Endothelial cell (in vitro differentiated cells): ENCODE results near the gene LIX1L. TPM values are rescaled to one million over a fixed set of nuclear protein-coding genes. Genes with fewer than 3 reads are reported as not detected.

ENCODE experiments used
- DNase-seq: peaks from one replicate; pipeline ENCODE4 v3.0.0; 2021; ENCODE audit warnings: low spot score
- H3K27ac Mint-ChIP-seq: one replicate; pipeline ENCODE4 v1.8.0; 2021; ENCODE audit warnings: mixed read lengths, inconsistent platforms; ENCODE audit not compliant: unreplicated experiment
- H3K27me3 Mint-ChIP-seq: one replicate; pipeline ENCODE4 v1.8.0; 2021; ENCODE audit warnings: mild to moderate bottlenecking, moderate library complexity, mixed read lengths, inconsistent platforms; ENCODE audit not compliant: unreplicated experiment
- H3K36me3 Mint-ChIP-seq: one replicate; pipeline ENCODE4 v1.8.0; 2021; ENCODE audit warnings: mild to moderate bottlenecking, low read depth, mixed read lengths, inconsistent platforms; ENCODE audit not compliant: unreplicated experiment
- H3K4me1 Mint-ChIP-seq: one replicate; pipeline ENCODE4 v1.8.0; 2021; ENCODE audit warnings: mild to moderate bottlenecking, mixed read lengths, inconsistent platforms; ENCODE audit not compliant: unreplicated experiment
- H3K4me3 Mint-ChIP-seq: one replicate; pipeline ENCODE4 v1.8.0; 2021; ENCODE audit warnings: mild to moderate bottlenecking, mixed read lengths, inconsistent platforms; ENCODE audit not compliant: unreplicated experiment
- H3K9me3 Mint-ChIP-seq: one replicate; pipeline ENCODE4 v1.8.0; 2021; ENCODE audit warnings: mixed read lengths, inconsistent platforms; ENCODE audit not compliant: unreplicated experiment
- CTCF ChIP-seq: fragments of 200-600 bp; sonication (generic); IDR thresholded peaks from one replicate; pipeline ENCODE4 v1.5.0; 2021; ENCODE audit warnings: antibody characterized with exemption; ENCODE audit not compliant: unreplicated experiment
- total RNA-seq: library from RNA; stranded (reverse); fragmentation: NEBNext Ultra II Directional; extraction: Animal tissue kit (Norgen Biotek cat#: 25700); gene quantifications from one replicate; pipeline ENCODE4 v1.2.1, GENCODE V29; 2021; ENCODE audit not compliant: unreplicated experiment

Gene LIX1L
- total RNA-seq, 1 donor from 2014 or later, result 83.3 TPM

DNA sequence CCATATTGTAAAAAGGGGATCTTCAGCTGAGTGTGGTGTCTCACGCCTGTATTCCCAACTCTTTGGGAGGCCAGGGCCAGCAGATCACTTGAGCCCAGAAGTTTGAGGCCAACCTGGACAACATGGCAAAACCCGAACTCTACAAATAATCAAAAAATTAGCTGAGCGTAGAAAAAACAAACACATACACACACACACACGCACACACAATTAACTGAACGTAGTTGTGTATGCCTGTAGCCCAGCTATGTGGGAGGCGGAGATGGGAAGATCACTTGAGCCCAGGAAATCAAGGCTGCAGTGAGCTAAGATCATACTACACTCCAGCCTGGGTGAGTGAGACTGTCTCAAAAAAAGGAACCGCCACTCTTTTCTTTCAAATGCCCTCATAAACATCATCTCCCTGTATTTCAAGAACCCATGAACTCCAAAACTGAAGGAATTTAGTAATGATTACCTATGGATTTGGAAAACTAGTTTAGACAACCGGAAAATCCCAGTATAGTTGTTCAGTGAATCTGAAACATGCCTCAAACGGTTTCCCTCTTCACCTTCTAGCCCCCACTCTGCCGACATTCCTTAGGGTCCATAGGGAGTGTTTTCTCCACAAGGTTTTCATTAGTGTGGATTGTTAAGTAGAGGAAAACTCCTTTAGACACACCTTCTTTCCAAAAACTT lies 34.1 kb upstream of the LIX1L start:
- H3K36me3 Mint-ChIP-seq, result peaks cover 42% of the 10 kb centered on the region
- H3K4me3 Mint-ChIP-seq, result peak overlapping the region; percentile 47
- no peaks in the 10 kb centered on the region for H3K9me3 Mint-ChIP-seq
- peaks cover 36% of the 10 kb centered on the region for H3K4me1 Mint-ChIP-seq
- no peak overlapping the region for H3K27ac Mint-ChIP-seq
- peaks cover 5% of the 10 kb centered on the region for H3K27me3 Mint-ChIP-seq
- no peak for DNase-seq
- no peak for TF ChIP-seq CTCF

DNA sequence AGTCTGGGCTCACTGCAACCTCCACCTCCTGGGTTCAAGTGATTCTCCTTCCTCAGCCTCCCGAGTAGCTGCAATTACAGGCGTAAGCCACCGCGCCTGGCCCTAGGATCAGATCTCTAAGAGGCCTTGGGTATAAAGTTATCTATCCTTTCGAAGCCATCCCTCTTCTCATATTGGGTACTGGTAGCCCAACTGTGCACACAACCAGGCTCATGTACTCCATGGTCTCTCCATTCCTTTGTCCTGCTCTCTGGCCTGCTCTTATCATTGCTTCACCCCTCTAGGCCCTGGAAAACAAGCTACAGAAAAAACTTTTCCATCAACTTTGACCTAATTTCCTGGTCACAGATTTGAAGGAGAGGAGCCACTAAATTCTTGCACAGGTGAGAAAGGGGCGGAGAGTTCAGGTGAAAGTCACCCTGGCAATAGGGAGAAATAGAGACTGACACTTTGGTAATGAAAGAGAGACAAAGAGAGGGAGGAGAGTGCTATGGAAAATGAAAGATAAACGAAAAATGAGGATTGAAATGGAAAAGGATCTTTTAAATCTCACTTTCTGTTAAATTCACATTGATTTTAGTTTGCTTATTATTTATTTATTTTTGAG lies 32.5 kb upstream of the LIX1L start:
- H3K36me3 Mint-ChIP-seq, result peaks cover 33% of the 10 kb centered on the region
- TF ChIP-seq CTCF, result no peak
- no peaks in the 10 kb centered on the region for H3K9me3 Mint-ChIP-seq
- no peak overlapping the region for H3K4me3 Mint-ChIP-seq
- H3K27me3 Mint-ChIP-seq, result peaks cover 3% of the 10 kb centered on the region
- peaks cover 44% of the 10 kb centered on the region for H3K4me1 Mint-ChIP-seq
- peak overlapping the region; percentile 64 for H3K27ac Mint-ChIP-seq
- no peak for DNase-seq

DNA sequence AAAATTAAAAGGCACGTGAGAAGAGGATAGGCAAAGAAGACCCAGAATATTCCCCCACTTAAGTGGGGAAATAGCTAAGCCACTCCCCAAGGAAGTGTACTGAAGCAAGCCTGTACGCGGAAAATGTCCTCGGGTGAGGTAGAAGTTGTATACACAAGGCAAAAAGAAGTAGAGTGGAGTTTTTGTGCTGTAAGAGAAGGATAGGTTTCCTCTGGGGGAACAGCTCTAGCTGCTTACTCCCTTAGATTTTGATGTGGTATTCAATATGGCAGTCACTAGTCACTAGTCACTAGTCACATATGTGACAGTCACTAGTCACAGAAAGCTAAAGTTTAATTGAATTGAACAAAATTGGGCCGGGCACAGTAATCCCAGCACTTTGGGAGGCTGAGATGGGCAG lies 31.0 kb upstream of the LIX1L start:
- peaks cover 44% of the 10 kb centered on the region for H3K4me1 Mint-ChIP-seq
- H3K27me3 Mint-ChIP-seq, result peaks cover 4% of the 10 kb centered on the region
- H3K27ac Mint-ChIP-seq, result no peak overlapping the region

GRCh38 chr1:145987926-145988325 lies 30.1 kb upstream of the LIX1L start:
- Mint-ChIP-seq H3K4me3 (no peak overlapping the region), H3K27ac (no peak overlapping the region), H3K4me1 (peaks cover 42% of the 10 kb centered on the region), H3K27me3 (peaks cover 4% of the 10 kb centered on the region), H3K36me3 (peaks cover 10% of the 10 kb centered on the region), H3K9me3 (no peaks in the 10 kb centered on the region)
- no peak for DNase-seq
- TF ChIP-seq CTCF, result no peak

More for the DNA sequence above, 31.0 kb upstream of the LIX1L start:
- no peak overlapping the region for H3K4me3 Mint-ChIP-seq
- peaks cover 18% of the 10 kb centered on the region for H3K36me3 Mint-ChIP-seq
- no peak for DNase-seq
- TF ChIP-seq CTCF, result no peak
- H3K9me3 Mint-ChIP-seq, result no peaks in the 10 kb centered on the region

DNA sequence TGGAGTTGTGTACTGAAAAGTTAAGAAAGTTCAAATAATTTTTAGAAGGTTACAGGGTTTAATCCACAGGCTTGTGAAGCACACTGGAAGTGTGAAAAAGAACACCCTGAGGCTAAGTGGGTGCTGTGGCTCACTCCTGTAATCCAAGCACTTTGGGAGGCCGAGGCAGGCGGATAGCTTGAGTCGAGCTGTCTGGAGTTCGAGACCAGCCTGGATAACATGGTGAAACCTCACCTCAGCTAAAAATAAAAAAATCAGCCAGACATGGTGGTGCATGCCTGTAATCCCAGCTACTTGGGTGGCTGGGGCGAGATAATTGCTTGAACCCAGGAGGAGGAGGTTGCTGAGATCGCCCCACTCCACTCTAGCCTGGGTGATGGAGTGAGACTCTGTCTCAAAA lies 28.7 kb upstream of the LIX1L start:
- Mint-ChIP-seq H3K9me3 (no peaks in the 10 kb centered on the region), H3K27me3 (peaks cover 4% of the 10 kb centered on the region), H3K4me1 (peaks cover 30% of the 10 kb centered on the region), H3K36me3 (no peaks in the 10 kb centered on the region), H3K4me3 (no peak overlapping the region), H3K27ac (no peak overlapping the region)
- DNase-seq, result no peak
- TF ChIP-seq CTCF, result no peak
